IMR-90 (cell line): ENCODE measurements around the gene CD300LD. TPM values are rescaled to one million over a fixed set of nuclear protein-coding genes. Genes with fewer than 3 reads are reported as not detected.

Source experiments
- ATAC-seq: fragments of 200-7000 bp; cut with Tn5 transposase; 2 replicates; pipeline ENCODE4 v1.9.1; 2020; ENCODE audit warnings: low read depth, mild to moderate bottlenecking, moderate library complexity
- BruUV-seq: library from RNA; stranded (reverse); fragments of 400-500 nt; replicated peaks from 2 replicates; lab custom pipeline; 2021; lab: Mats Ljungman, UMichigan
- CTCF ChIA-PET: fragments of 300-600 bp; formaldehyde crosslinking; extraction: SDS; loops from one replicate; lab custom pipeline; 2021; ENCODE audit warnings: antibody characterized with exemption; lab: Yijun Ruan, JAX
- POLR2A ChIA-PET: fragments of 300-600 bp; sonication (Branson Sonifier 250); formaldehyde crosslinking; loops from one replicate; lab custom pipeline; 2022; ENCODE audit warnings: antibody characterized with exemption; ENCODE audit not compliant: unreplicated experiment; lab: Charles Lee
- DNase-seq: peaks from one replicate; pipeline ENCODE4 v3.0.0; 2013
- H2AFZ ChIP-seq: replicated peaks from 2 replicates; pipeline ENCODE3; 2013; ENCODE audit warnings: low read length, mild to moderate bottlenecking; ENCODE audit not compliant: poor library complexity
- H2AK5ac ChIP-seq: 2 replicates; pipeline ENCODE4 v1.6.1; 2013; ENCODE audit warnings: low read depth, low read length, inconsistent platforms
- H2AK9ac ChIP-seq: replicated peaks from 2 replicates; pipeline ENCODE3; 2013; ENCODE audit warnings: mild to moderate bottlenecking, low read depth, low read length, moderate library complexity; ENCODE audit not compliant: poor library complexity
- H2BK120ac ChIP-seq: 2 replicates; pipeline ENCODE4 v1.6.1; 2013; ENCODE audit warnings: low read depth, low read length, inconsistent platforms
- H2BK15ac ChIP-seq: 3 replicates; pipeline ENCODE4 v1.6.1; 2013; ENCODE audit warnings: low read depth, low read length, inconsistent platforms
- H2BK20ac ChIP-seq: 2 replicates; pipeline ENCODE4 v1.6.1; 2013; ENCODE audit warnings: low read depth, mild to moderate bottlenecking, inconsistent platforms, low read length, moderate library complexity
- H2BK5ac ChIP-seq: 2 replicates; pipeline ENCODE4 v1.6.1; 2013; ENCODE audit warnings: mild to moderate bottlenecking, low read depth, low read length, inconsistent platforms; ENCODE audit not compliant: poor library complexity, severe bottlenecking
- H3K14ac ChIP-seq: replicated peaks from 2 replicates; pipeline ENCODE4 v1.6.1; 2013; ENCODE audit warnings: low read depth, low read length, inconsistent platforms
- H3K18ac ChIP-seq: 2 replicates; pipeline ENCODE4 v1.6.1; 2013; ENCODE audit warnings: low read depth, low read length, control low read depth
- H3K23ac ChIP-seq: 2 replicates; pipeline ENCODE4 v1.6.1; 2013; ENCODE audit warnings: low read depth, low read length, inconsistent platforms
- H3K27ac ChIP-seq: 2 replicates; pipeline ENCODE4 v1.5.1; 2013; ENCODE audit warnings: mild to moderate bottlenecking, control low read depth, low read length; ENCODE audit not compliant: insufficient read depth
- H3K27me3 ChIP-seq: 2 replicates; pipeline ENCODE4 v1.6.1; 2013; ENCODE audit warnings: low read length; ENCODE audit not compliant: control insufficient read depth, insufficient read depth
- H3K36me3 ChIP-seq: 2 replicates; pipeline ENCODE4 v1.6.1; 2013; ENCODE audit warnings: low read length, mixed read lengths; ENCODE audit not compliant: control insufficient read depth, insufficient read depth
- H3K4ac ChIP-seq: 2 replicates; pipeline ENCODE4 v1.6.1; 2013; ENCODE audit warnings: low read depth, low read length, inconsistent platforms
- H3K4me1 ChIP-seq: 2 replicates; pipeline ENCODE4 v1.6.1; 2013; ENCODE audit warnings: low read length, mixed read lengths; ENCODE audit not compliant: control insufficient read depth, insufficient read depth
- H3K4me2 ChIP-seq: 2 replicates; pipeline ENCODE4 v1.6.1; 2013; ENCODE audit warnings: low read depth, mild to moderate bottlenecking, control low read depth, low read length, moderate library complexity
- H3K4me3 ChIP-seq: 2 replicates; pipeline ENCODE4 v1.5.1; 2013; ENCODE audit warnings: low read depth, mild to moderate bottlenecking, control low read depth, low read length, moderate library complexity; ENCODE audit not compliant: insufficient read depth
- H3K56ac ChIP-seq: 2 replicates; pipeline ENCODE4 v1.6.1; 2013; ENCODE audit warnings: low read length, inconsistent platforms; ENCODE audit not compliant: insufficient read depth; ENCODE audit errors: extremely low read depth
- H3K79me1 ChIP-seq, 2 experiments: 2 replicates each; pipeline ENCODE4 v1.6.1; 2013; ENCODE audit warnings: low read length in 2 of 2, inconsistent platforms in 1 of 2, low read depth in 1 of 2
- H3K9ac ChIP-seq: 2 replicates; pipeline ENCODE4 v1.6.1; 2013; ENCODE audit warnings: low read depth, low read length, control low read depth
- H3K9me1 ChIP-seq: 2 replicates; pipeline ENCODE4 v1.6.1; 2013; ENCODE audit warnings: low read length, inconsistent platforms; ENCODE audit not compliant: insufficient read depth
- H3K9me3 ChIP-seq: 2 replicates; pipeline ENCODE4 v1.6.1; 2013; ENCODE audit warnings: low read length; ENCODE audit not compliant: control insufficient read depth, insufficient read depth
- H4K20me1 ChIP-seq: 2 replicates; pipeline ENCODE4 v1.6.1; 2013; ENCODE audit warnings: low read length, inconsistent platforms; ENCODE audit not compliant: insufficient read depth
- H4K5ac ChIP-seq: 2 replicates; pipeline ENCODE4 v1.6.1; 2013; ENCODE audit warnings: mild to moderate bottlenecking, low read depth, low read length, control low read depth
- H4K8ac ChIP-seq, 2 experiments: 2 replicates each; pipeline ENCODE4 v1.6.1; 2013; ENCODE audit warnings: low read depth in 2 of 2, low read length in 2 of 2, control low read depth in 1 of 2, inconsistent platforms in 1 of 2
- H4K91ac ChIP-seq: 2 replicates; pipeline ENCODE4 v1.6.1; 2013; ENCODE audit warnings: low read depth, low read length, inconsistent platforms; ENCODE audit not compliant: insufficient read depth
- BHLHE40 ChIP-seq: fragments of 150-350 bp; IDR thresholded peaks from 2 replicates; pipeline ENCODE4 v1.6.1; 2016; ENCODE audit warnings: mild to moderate bottlenecking, low read depth, low read length
- CHD1 ChIP-seq: IDR thresholded peaks from 2 replicates; pipeline ENCODE4 v1.6.1; 2012; ENCODE audit warnings: low read depth, low read length, improper control_type of control experiment
- MXI1 ChIP-seq: IDR thresholded peaks from 2 replicates; pipeline ENCODE4 v1.6.1; 2012; ENCODE audit warnings: low read depth, mild to moderate bottlenecking, low read length, moderate library complexity, borderline replicate concordance
- NFE2L2 ChIP-seq: fragments of 150-350 bp; IDR thresholded peaks from 2 replicates; pipeline ENCODE4 v1.6.1; 2016; ENCODE audit warnings: low read depth, mild to moderate bottlenecking, low read length
- RFX5 ChIP-seq: IDR thresholded peaks from 2 replicates; pipeline ENCODE4 v1.8.0; 2012; ENCODE audit warnings: low read depth, mild to moderate bottlenecking, low read length, moderate library complexity
- WGBS, 2 experiments: methylation state at CpG; one replicate each; pipeline versions ENCODE4 v1.1.5 to v1.1.7; 2013; ENCODE audit warnings: missing lambda C conversion rate in 2 of 2; ENCODE audit not compliant: insufficient read length in 1 of 2; ENCODE audit errors: extremely low coverage in 2 of 2; 5-methylcytosine and 5-hydroxymethylcytosine counted together
- dilution Hi-C: fragments of 300-500 bp; cut with HindIII; formaldehyde crosslinking; loops from one replicate; pipeline ENCODE4 v1.14.3; 2018; ENCODE audit warnings: low sequenced_read_pairs; ENCODE audit not compliant: unreplicated experiment
- in situ Hi-C: fragments of 300-500 bp; cut with MboI; formaldehyde crosslinking; loops from 3 replicates; pipeline ENCODE4 v1.14.3; 2019; ENCODE audit warnings: low sequenced_read_pairs, inconsistent platforms, mixed read lengths
- intact Hi-C: fragments of 100-400 bp; cut with micrococcal nuclease; formaldehyde crosslinking; loops from 2 replicates; pipeline ENCODE4 v1.10.0; 2022
- polyA plus RNA-seq, 3 experiments: library from polyadenylated mRNA; depleted of rRNA; stranded (reverse); fragments of >200 nt; gene quantifications; 2 replicates each; pipeline ENCODE4 v1.2.3, GENCODE V29; 2012; ENCODE audit warnings: low replicate concordance in 1 of 3
- total RNA-seq: library from RNA; depleted of rRNA; stranded (reverse); fragments of >200 nt; gene quantifications from 2 replicates; pipeline ENCODE4 v1.2.3, GENCODE V29; 2012
- TF ChIP-seq, protein P1 (sequence below): conservative IDR thresholded peaks from 2 replicates; pipeline ENCODE4 v1.5.1; 2012; ENCODE audit warnings: mild to moderate bottlenecking, low read depth, low read length, improper control_type of control experiment

CD300LD gene
- total and polyA plus RNA-seq, 2 of the 4 experiments (the other 2 are of a cell fraction) = not detected

DNA sequence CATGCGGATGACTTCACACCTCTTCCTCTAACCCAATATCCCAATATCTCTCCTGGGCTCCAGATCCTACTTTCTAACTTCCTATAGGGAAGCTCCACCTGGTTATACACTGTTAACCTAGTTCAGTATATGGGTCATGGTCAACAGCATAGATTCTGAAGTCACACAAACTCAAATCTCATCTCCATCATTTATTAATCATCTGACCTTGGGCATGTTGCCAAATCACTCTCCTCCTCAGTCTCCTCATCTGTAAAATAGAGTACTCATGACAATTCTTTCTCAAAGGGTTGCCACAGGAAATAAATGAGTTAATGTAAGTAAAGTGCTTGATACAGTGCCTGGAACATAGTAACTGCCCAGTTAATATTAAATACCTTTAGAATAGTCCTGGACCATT lies 32.0 kb upstream of the CD300LD start:
- Histone ChIP-seq H4K5ac (no peak overlapping the region), H3K56ac (no peak overlapping the region), H4K20me1 (no peaks in the 10 kb centered on the region), H3K27ac (no peak overlapping the region), H2AK5ac (no peak overlapping the region), H3K4me2 (no peak overlapping the region), H3K9me3 (peaks cover 7% of the 10 kb centered on the region), H2BK120ac (no peak overlapping the region), H3K4ac (no peak overlapping the region), H2AFZ (no peak overlapping the region), H2BK5ac (no peak overlapping the region), H3K36me3 (no peaks in the 10 kb centered on the region), H4K91ac (no peak overlapping the region), H3K14ac (no peak overlapping the region), H2BK20ac (no peak overlapping the region), H3K18ac (no peak overlapping the region), H4K8ac (no peak overlapping the region), H3K9me1 (no peaks in the 10 kb centered on the region), H3K4me1 (no peaks in the 10 kb centered on the region), H3K23ac (no peak overlapping the region), H2AK9ac (no peak overlapping the region), H3K27me3 (no peaks in the 10 kb centered on the region), H3K4me3 (no peak overlapping the region), H3K79me1 (no peaks in the 10 kb centered on the region), H3K9ac (no peak overlapping the region), H2BK15ac (no peak overlapping the region)
- ChIA-PET CTCF (no interaction called here), POLR2A (no interaction called here)
- no TSS peak for BruUV-seq
- in situ Hi-C loops (no loop called here), dilution Hi-C loops (no loop called here), intact Hi-C loops (no loop called here)
- DNase-seq (no peak), ATAC-seq (no peak)
- TF ChIP-seq BHLHE40 (no peak), NFE2L2 (no peak), MXI1 (no peak), RFX5 (no peak), CHD1 (no peak)
- TF ChIP-seq, protein P1, sequence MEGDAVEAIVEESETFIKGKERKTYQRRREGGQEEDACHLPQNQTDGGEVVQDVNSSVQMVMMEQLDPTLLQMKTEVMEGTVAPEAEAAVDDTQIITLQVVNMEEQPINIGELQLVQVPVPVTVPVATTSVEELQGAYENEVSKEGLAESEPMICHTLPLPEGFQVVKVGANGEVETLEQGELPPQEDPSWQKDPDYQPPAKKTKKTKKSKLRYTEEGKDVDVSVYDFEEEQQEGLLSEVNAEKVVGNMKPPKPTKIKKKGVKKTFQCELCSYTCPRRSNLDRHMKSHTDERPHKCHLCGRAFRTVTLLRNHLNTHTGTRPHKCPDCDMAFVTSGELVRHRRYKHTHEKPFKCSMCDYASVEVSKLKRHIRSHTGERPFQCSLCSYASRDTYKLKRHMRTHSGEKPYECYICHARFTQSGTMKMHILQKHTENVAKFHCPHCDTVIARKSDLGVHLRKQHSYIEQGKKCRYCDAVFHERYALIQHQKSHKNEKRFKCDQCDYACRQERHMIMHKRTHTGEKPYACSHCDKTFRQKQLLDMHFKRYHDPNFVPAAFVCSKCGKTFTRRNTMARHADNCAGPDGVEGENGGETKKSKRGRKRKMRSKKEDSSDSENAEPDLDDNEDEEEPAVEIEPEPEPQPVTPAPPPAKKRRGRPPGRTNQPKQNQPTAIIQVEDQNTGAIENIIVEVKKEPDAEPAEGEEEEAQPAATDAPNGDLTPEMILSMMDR = no peak
- 83% methylated on average over 1 of the region's 1 CpG; no CpG with 5 or more reads in 1 of the 2 experiments for WGBS, 2 experiments
